HG02610 (cell line): ENCODE results near the gene TNKS1BP1.

Experiments
- ATAC-seq: cut with Tn5 transposase; IDR thresholded peaks from one replicate; pipeline ENCODE4 v1.9.1; 2021; ENCODE audit warnings: mild to moderate bottlenecking, moderate library complexity; ENCODE audit not compliant: unreplicated experiment

The TNKS1BP1 gene

DNA sequence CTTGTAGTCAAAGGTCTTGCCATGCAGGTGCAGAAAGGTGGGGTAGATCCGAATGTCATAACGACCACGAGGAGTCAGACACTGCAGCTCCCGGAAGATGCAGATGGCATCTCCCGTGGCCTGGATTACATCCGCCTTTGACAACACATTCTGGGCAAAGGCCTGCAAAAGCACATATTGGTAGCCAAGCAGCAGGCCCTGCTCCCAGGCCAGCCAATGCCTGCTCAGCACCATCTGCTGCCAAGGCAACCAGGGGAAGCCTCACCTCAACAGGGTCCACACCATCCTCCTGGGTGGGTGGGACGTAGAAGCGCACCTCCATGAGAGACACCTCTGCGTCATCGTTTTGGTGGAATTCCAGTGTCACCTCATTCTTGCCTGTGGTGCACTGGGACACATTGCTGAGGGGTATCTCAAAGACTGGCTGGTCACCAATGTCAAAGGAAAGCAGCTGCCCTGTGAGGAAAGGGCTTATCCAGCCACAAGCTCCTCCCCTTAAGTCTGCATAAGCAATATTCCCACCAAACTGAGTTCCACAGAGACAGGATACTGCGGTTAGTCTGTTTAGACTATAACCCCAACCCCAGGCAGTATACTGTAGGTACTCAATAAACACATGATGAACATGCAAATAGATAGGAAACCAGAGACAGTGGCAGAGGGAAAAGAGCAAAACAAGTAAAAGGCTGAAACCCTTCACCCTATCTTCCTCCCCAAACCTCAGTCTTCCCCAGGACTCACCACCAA lies 8.1 kb upstream of the TNKS1BP1 start:
- no peak for ATAC-seq

DNA sequence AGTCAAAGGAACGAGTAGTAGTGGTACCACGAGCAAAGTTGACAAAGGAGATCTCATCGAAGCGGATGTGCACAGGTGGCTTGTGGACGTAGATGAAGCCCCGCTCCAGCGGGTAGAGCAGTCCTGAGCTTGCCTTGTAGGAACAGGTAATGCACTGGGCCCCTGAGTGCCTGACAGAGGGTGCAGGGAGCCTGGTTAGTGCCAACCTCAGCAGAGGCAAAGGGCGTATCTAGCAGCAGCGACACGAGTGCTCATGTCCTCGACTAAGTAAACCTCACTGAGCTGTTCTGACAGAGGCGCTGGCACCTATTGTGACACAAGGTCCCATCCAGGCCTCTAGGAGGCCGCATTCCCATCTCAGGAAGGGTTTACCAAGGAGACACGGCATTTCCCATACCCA lies 7.0 kb upstream of the TNKS1BP1 start:
- no peak for ATAC-seq

DNA sequence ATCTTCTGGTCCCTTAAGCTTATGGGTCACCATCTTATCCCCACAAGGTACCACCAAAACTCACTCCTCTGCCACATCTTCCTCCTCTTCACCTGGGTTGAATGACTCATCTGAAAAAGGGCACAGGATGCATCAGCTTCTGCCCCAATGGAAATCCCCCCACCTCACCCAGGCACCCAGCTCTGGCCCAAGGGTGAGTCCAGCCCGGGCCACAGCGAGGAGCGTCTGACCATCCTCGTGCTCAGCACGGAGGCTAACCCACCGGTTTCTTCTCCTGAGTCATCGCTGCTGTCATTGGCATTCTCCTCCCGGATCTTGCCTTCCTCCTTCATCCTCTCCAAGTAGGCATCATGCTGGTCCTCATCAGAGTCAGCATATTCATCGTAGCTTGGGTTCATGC lies 5.3 kb upstream of the TNKS1BP1 start:
- no peak for ATAC-seq

DNA sequence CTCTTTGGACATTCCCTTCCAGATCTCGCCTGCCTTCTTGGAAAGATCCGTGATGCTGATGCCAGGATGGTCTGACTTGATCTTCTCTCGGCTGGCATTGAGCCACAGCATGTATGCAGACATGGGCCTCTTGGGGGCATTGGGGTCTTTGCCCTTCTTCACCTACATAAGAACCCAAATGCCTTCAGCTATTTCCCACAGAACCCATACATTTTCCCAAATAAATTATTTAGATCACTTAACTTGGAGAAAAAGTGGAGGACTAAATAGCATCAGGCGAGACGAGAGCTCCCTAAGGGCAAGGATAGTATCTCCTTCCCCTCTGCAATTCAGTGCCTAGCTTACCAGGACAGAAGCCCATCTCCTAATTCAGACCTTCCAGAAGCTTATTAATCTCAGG lies 3.0 kb upstream of the TNKS1BP1 start:
- ATAC-seq, result no peak

- ATAC-seq, result peak; percentile 0
Observed at GRCh38 chr11:57325735-57326048, 940 bp upstream of the TNKS1BP1 start.

DNA sequence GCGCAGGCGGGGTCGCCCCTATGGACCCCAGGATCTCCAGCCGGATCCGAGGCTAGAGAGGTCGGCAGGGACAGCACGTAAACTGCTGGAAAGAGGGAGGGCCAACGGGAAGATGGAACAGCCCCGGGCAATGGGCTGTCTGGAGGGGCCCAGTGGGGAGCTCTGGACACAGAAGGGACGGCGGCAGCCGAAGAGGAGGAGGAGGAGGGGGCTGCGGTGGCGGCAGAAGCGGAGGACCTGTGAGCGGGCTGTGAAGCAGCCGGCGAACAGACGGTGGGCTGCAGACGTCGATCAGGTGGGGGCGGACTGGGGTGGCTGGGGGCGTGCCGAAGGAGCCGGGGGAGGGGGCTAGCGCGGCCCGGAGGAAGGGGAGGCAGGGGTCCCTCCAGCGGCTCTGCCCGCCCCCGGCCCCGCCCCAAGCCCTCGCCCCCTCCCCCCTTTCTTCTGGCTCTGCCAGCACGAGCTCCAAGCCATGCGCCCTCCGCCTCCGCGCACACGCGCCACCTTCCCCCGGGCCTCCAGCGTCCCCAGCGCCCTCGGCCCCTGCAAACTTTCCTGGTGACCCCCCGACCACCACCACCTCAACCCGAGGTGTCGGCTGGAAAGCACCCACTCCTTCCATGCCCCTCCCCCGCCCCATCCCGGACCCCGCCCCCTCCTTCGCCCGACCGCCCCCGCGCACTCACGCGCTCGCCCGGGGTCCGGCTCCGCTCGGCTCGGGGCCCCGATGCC lies 432 bp downstream of the TNKS1BP1 start:
- ATAC-seq, result peak; percentile 5

DNA sequence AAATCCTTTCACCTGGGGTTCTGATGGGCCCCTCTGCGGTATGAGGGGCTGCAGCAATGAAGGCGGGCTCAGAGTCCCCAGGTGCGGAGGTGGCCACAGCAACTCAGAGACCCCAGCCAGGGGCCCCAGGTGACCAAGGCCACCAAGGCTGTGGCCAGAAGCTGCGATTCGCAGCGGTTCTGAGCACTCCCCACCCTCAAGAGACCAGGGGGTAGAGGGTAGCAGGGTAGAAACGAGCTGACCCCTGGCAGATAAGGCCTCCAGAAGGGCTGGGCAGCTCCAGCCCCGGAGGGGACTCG lies 948 bp downstream of the TNKS1BP1 start:
- ATAC-seq, result no peak

DNA sequence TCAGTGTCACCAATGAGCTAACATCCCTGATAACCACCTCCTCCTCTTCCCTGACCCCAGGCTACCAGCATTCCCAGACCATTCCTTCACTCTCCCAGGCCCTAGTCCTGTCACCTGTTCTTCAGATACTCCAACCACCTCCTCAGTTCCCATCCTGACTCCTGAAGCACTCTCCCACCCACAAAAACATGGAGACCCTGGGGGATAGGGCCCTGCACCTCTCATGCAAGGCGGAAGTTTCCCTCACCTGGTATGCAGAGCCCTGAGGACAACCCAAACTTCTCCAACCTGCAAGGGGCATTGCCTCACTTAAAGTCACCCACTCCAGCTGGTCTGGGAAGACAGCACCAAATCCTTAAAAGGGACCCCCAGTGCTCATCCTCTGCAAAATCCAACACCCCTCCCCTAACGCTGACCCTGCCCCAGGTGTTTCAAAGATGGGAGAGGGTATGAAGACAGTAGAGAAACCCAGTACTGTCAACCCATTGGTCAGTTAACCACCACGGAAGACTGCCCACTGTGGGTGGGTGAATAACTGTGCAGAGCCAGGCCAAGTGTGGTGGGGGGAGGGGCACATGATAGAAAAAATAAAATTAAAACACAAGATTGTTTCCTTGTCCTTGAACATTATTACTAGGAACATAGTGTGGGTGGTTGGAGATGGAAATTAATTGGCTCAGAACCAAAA lies 1.4 kb downstream of the TNKS1BP1 start:
- ATAC-seq, result no peak

DNA sequence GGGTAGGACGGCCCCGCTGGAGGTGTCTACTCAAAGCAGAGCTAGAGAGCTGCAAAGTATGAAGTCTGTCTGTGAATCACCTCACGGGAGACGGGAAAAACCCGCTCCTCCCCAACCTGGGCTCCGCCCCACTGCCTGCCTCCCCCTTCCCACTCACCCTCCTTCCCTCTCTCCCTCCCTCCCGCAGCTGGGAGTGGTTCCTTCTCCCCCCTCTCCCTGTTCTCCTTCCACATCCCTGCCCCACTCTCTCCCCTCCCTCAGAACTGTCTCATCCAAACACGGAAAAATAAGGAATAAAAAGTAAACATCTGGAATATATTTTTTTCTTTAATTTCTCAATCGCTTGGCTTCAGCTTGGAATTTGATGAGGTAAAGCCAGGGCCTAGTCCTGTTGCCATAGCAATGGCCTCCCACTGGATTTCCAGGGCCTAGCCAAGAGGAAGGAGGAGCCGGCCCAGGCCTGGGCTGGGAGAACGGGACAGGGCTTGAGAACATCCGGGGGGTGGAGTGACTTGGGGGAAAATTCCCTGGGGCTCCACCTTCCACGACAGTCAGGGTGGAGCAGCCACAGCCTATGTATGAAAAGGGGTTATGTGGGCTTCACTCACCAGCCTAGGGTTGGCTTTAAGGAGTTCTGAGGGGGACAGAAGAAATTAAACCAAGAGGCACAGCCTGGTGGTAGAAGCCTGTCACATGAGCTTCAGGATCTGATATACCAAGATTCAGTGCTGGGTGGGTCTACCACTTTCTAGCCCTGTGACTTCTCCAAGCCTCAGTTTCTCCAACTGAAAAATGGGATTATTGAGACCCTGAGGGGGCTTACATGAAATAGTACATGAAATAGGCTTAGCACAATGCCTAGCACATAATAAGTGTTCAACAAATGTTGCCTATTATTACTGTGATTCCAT lies 2.2 kb downstream of the TNKS1BP1 start:
- no peak for ATAC-seq

GRCh38 chr11:57321388-57322255 lies 3.1 kb downstream of the TNKS1BP1 start:
- ATAC-seq, result no peak

GRCh38 chr11:57320719-57321387 lies 3.9 kb downstream of the TNKS1BP1 start:
- ATAC-seq, result no peak

DNA sequence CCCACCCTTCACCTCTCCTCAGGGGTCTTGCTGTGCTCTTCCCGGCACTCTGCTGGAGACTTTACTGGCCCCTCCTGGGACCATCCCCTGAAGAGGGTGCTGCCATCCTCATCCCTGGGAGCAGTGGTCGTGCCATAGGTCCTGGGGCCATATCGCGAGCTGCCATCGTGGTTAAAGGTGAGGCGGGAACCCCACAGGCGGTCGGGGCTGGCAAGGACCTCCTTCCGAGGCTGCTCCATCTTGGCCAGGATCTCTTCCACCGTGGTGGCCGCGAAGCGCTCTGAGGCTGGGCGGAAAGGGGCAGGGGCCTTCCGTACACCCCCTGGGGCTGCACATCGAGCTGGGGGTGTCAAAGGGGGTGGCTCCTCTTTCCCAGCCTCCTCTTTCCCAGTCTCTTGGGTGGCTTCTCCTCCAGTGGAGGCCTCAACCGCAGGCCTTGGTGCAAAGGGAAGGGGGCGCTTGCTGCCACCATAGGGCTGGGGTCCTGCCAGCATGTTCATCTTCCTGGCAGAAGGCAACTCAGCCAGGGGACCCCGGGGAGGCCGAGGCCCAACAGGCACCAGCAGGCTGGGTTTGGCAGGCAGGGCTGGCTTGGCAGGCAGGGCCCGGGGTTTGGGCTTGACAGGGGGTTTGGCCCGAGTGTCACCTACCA lies 4.6 kb downstream of the TNKS1BP1 start:
- no peak for ATAC-seq

DNA sequence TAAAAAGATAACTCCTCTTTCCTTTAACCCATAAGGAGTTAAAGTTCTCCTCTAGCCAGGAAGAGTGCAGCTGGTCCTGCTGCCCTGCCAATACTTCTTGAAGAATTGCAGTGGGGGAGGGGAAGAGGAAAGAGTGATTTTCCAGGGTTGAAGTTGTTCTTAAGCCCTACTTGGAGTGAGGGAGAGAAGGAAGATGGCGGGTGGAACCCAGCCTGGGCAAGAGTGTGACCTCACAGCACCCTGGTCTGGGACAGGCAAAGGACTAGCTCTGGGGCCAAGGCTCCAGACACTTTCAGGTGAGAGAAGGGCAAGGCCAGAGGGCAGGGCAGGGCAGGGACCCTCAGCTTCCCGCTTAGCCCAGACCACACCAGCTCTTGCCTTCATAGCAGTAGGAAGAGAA lies 6.6 kb downstream of the TNKS1BP1 start:
- no peak for ATAC-seq

- ATAC-seq, result no peak
Observed at GRCh38 chr11:57316017-57316416, 8.7 kb downstream of the TNKS1BP1 start.

DNA sequence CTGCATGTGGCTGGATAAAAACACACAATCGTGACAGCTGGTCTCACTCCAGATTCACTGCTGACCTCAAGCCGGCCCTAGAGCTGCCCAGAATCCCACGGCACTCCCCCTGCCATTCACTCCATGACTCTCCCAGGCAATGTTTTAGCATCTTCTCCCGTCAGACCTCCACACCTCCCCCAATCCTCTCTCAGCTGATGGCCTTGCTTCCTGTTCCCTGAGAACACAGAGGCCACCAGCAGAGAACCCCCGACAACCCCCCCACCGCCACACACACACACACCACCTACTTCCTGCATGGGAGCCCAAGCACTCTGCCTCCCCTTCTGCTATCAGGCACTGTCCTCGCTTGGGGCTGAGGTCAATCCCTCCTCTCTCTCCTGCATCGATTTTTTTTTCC lies 9.3 kb downstream of the TNKS1BP1 start:
- ATAC-seq, result no peak

DNA sequence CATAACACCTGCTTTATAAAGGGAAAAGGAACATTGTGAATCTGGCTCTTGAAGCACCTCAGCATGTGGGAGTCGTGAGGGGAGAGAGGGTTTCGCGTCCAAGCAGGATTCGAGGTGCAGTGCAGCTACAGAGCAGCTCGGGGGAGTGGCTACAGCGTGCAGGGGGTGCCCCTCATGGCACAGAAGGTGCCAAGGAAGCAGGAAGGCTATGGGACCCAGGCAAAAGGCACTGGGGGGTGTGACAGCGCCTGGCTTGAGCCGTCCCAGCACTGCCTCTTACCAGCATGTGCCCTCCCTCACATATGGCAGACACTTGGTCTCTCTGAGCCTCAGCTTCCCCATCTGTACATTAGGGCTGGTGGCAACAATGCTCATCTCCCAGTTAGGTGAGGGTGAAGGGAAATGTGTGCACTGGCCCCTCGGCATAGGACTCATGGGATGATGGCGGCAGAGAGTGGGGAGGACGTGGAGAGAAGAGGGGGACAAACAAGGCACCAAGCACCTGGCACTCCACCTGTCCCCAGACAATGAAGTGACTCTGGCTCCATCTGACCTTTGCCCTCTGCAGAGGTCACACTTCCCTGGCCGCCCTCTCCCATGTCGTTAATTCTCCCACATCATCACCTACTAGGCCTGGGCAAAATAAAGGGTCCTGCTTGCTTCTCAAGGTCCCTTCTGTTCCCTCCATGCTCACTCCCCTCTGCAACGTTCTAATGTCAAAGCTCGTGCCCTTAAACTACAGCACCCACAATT lies 10.4 kb downstream of the TNKS1BP1 start:
- no peak for ATAC-seq

GRCh38 chr11:57313788-57314135 lies 11.0 kb downstream of the TNKS1BP1 start:
- ATAC-seq, result no peak

- no peak for ATAC-seq
Observed at GRCh38 chr11:57313071-57313787, 11.5 kb downstream of the TNKS1BP1 start.
